OCI-LY7 (cell line): ENCODE measurements around the gene B4GALT6.

Experiments
- CTCF ChIP-seq: fragments of 200-600 bp; sonication (generic); conservative IDR thresholded peaks from 2 replicates; pipeline ENCODE4 v1.5.1; 2014; ENCODE audit warnings: mild to moderate bottlenecking, antibody characterized with exemption, low read length, moderate library complexity, mixed read lengths
- EZH2phosphoT487 ChIP-seq: fragments of 200-600 bp; sonication (generic); IDR thresholded peaks from 2 replicates; pipeline ENCODE4 v1.6.1; 2018; ENCODE audit warnings: low read depth, borderline replicate concordance, mild to moderate bottlenecking, mixed run types, antibody characterized with exemption, low read length, moderate library complexity, mixed read lengths

- no peak for TF ChIP-seq CTCF
- TF ChIP-seq EZH2phosphoT487: no peak
Measured at GRCh38 chr18:31606265-31606664, 78.1 kb downstream of the B4GALT6 start.
